ENCODE data around the gene NREP. TPM values are rescaled to one million over a fixed set of nuclear protein-coding genes. Genes with fewer than 3 reads are reported as not detected.

NREP gene
- total RNA-seq, 6 experiments from 2014 or later = 32.0 to 89.1 (median 35.1) TPM

- no peak for DNase-seq
- no peak for TF ChIP-seq CTCF (IDR thresholded peaks at IDR 0.05)
- peaks cover 14% of the 10 kb centered on the region for H3K4me1 Mint-ChIP-seq (ENCODE audit: low read depth)
- no peaks in the 10 kb centered on the region for H3K27me3 Mint-ChIP-seq (ENCODE audit: insufficient read depth)
- no peaks in the 10 kb centered on the region for H3K9me3 Mint-ChIP-seq
- H3K27ac Mint-ChIP-seq = no peak overlapping the region
- H3K4me3 Mint-ChIP-seq = no peak overlapping the region
- H3K36me3 Mint-ChIP-seq (ENCODE audit: low read depth) = no peaks in the 10 kb centered on the region
Measured at GRCh38 chr5:111776913-111777781, 20.2 kb upstream of the NREP start.

- Mint-ChIP-seq H3K9me3 (no peaks in the 10 kb centered on the region), H3K4me1 (ENCODE audit: low read depth) (peaks cover 14% of the 10 kb centered on the region), H3K36me3 (ENCODE audit: low read depth) (no peaks in the 10 kb centered on the region), H3K27ac (no peak overlapping the region), H3K4me3 (no peak overlapping the region), H3K27me3 (ENCODE audit: insufficient read depth) (no peaks in the 10 kb centered on the region)
- no peak for TF ChIP-seq CTCF (IDR thresholded peaks at IDR 0.05)
- no peak for DNase-seq
Measured at GRCh38 chr5:111775224-111775623, 18.2 kb upstream of the NREP start.

- Mint-ChIP-seq H3K4me3 (no peak overlapping the region), H3K9me3 (no peaks in the 10 kb centered on the region), H3K36me3 (ENCODE audit: low read depth) (no peaks in the 10 kb centered on the region), H3K4me1 (ENCODE audit: low read depth) (peaks cover 14% of the 10 kb centered on the region), H3K27me3 (ENCODE audit: insufficient read depth) (no peaks in the 10 kb centered on the region), H3K27ac (no peak overlapping the region)
- no peak for TF ChIP-seq CTCF (IDR thresholded peaks at IDR 0.05)
- DNase-seq = no peak
Measured at GRCh38 chr5:111774525-111774924, 17.5 kb upstream of the NREP start.

GRCh38 chr5:111772456-111773122, 15.6 kb upstream of the NREP start:
- peaks cover 14% of the 10 kb centered on the region for H3K4me1 Mint-ChIP-seq (ENCODE audit: low read depth)
- no peaks in the 10 kb centered on the region for H3K9me3 Mint-ChIP-seq
- no peak overlapping the region for H3K4me3 Mint-ChIP-seq
- DNase-seq = peak; percentile 7
- H3K36me3 Mint-ChIP-seq (ENCODE audit: low read depth) = no peaks in the 10 kb centered on the region
- no peaks in the 10 kb centered on the region; the same call in 1 of the 2 replicates for H3K27me3 Mint-ChIP-seq (ENCODE audit: insufficient read depth)
- no peak overlapping the region for H3K27ac Mint-ChIP-seq
- TF ChIP-seq CTCF (IDR thresholded peaks at IDR 0.05) = no peak

- no peaks in the 10 kb centered on the region for H3K9me3 Mint-ChIP-seq
- peaks cover 15% of the 10 kb centered on the region for H3K4me1 Mint-ChIP-seq (ENCODE audit: low read depth)
- no peak for TF ChIP-seq CTCF (IDR thresholded peaks at IDR 0.05)
- no peaks in the 10 kb centered on the region; the same call in 1 of the 2 replicates for H3K27me3 Mint-ChIP-seq (ENCODE audit: insufficient read depth)
- no peak overlapping the region for H3K4me3 Mint-ChIP-seq
- H3K27ac Mint-ChIP-seq = no peak overlapping the region
- no peak for DNase-seq
- H3K36me3 Mint-ChIP-seq (ENCODE audit: low read depth) = no peaks in the 10 kb centered on the region
Measured at GRCh38 chr5:111769541-111769940, 12.5 kb upstream of the NREP start.

All from HFFc6 (cell line).